Neuronal stem cell (in vitro differentiated cells): ENCODE measurements around the gene CCDC106.

ENCODE experiments used
- DNase-seq: peaks from one replicate; pipeline ENCODE4 v3.0.0-alpha.2; 2013; ENCODE audit warnings: low spot score
- H2AFZ ChIP-seq: one replicate; pipeline ENCODE4 v1.6.1; 2013; ENCODE audit warnings: mild to moderate bottlenecking, low read length, inconsistent platforms
- H2AK5ac ChIP-seq: 2 replicates; pipeline ENCODE4 v1.6.1; 2013; ENCODE audit warnings: low read depth, mild to moderate bottlenecking, inconsistent platforms, low read length, moderate library complexity, mixed read lengths
- H2BK120ac ChIP-seq: 2 replicates; pipeline ENCODE4 v1.6.1; 2013; ENCODE audit warnings: low read depth, mild to moderate bottlenecking, inconsistent platforms, low read length, moderate library complexity, mixed read lengths
- H2BK12ac ChIP-seq: one replicate; pipeline ENCODE4 v1.6.1; 2013; ENCODE audit warnings: low read length, inconsistent platforms
- H2BK15ac ChIP-seq: 2 replicates; pipeline ENCODE4 v1.6.1; 2013; ENCODE audit warnings: mild to moderate bottlenecking, low read length, inconsistent platforms, mixed read lengths
- H2BK5ac ChIP-seq: one replicate; pipeline ENCODE4 v1.6.1; 2013; ENCODE audit warnings: inconsistent platforms, mild to moderate bottlenecking, low read length, moderate library complexity
- H3K14ac ChIP-seq: one replicate; pipeline ENCODE4 v1.6.1; 2013; ENCODE audit warnings: low read length, inconsistent platforms
- H3K18ac ChIP-seq: 2 replicates; pipeline ENCODE4 v1.6.1; 2013; ENCODE audit warnings: low read length, inconsistent platforms
- H3K23ac ChIP-seq: 2 replicates; pipeline ENCODE4 v1.6.1; 2013; ENCODE audit warnings: low read depth, mild to moderate bottlenecking, mixed read lengths, low read length, inconsistent platforms; ENCODE audit not compliant: poor library complexity
- H3K27ac ChIP-seq: replicated peaks from 3 replicates; pipeline ENCODE4 v1.5.1; 2013; ENCODE audit warnings: low read length, inconsistent platforms
- H3K27me3 ChIP-seq, 3 experiments: 2 replicates each; pipeline ENCODE4 v1.6.1; 2013; ENCODE audit warnings: low read length in 3 of 3, mild to moderate bottlenecking in 2 of 3, inconsistent platforms in 1 of 3, low read depth in 1 of 3, mixed read lengths in 1 of 3, moderate library complexity in 1 of 3; ENCODE audit not compliant: control insufficient read depth in 3 of 3, insufficient read depth in 3 of 3
- H3K36me3 ChIP-seq, 2 donors: replicated peaks in 1 of 2; 2 replicates each; pipeline ENCODE4 v1.6.1; 2013; ENCODE audit warnings: low read length in 2 of 2; ENCODE audit not compliant: control insufficient read depth in 2 of 2, insufficient read depth in 2 of 2
- H3K4ac ChIP-seq: 2 replicates; pipeline ENCODE4 v1.6.1; 2013; ENCODE audit warnings: inconsistent platforms, mild to moderate bottlenecking, low read length, moderate library complexity
- H3K4me1 ChIP-seq, 2 donors: 1 replicate in 1 of 2; 2 replicates in 1 of 2; pipeline ENCODE4 v1.6.1; 2013; ENCODE audit warnings: low read length in 2 of 2, low read depth in 1 of 2; ENCODE audit not compliant: control insufficient read depth in 2 of 2, insufficient read depth in 1 of 2
- H3K4me2 ChIP-seq: one replicate; pipeline ENCODE4 v1.6.1; 2013; ENCODE audit warnings: mild to moderate bottlenecking, low read length, inconsistent platforms; ENCODE audit not compliant: insufficient read depth, poor library complexity, severe bottlenecking
- H3K4me3 ChIP-seq, 2 donors: 2 replicates each; pipeline ENCODE4 v1.5.1; 2013; ENCODE audit warnings: low read length in 2 of 2, mild to moderate bottlenecking in 2 of 2, inconsistent platforms in 1 of 2, moderate library complexity in 1 of 2
- H3K79me1 ChIP-seq: one replicate; pipeline ENCODE4 v1.6.1; 2013; ENCODE audit warnings: low read depth, mild to moderate bottlenecking, inconsistent platforms, low read length, moderate library complexity
- H3K9ac ChIP-seq: one replicate; pipeline ENCODE4 v1.6.1; 2013; ENCODE audit warnings: mild to moderate bottlenecking, low read depth, low read length, inconsistent platforms; ENCODE audit not compliant: poor library complexity
- H3K9me3 ChIP-seq, 2 donors: replicated peaks in 1 of 2; 2 replicates each; pipeline versions ENCODE3 to v1.6.1; 2013; ENCODE audit warnings: low read length in 2 of 2, mild to moderate bottlenecking in 2 of 2, inconsistent platforms in 1 of 2, low read depth in 1 of 2, mixed read lengths in 1 of 2, moderate library complexity in 1 of 2; ENCODE audit not compliant: control insufficient read depth in 2 of 2, insufficient read depth in 1 of 2
- H4K8ac ChIP-seq: one replicate; pipeline ENCODE4 v1.6.1; 2013; ENCODE audit warnings: low read depth, mild to moderate bottlenecking, inconsistent platforms, low read length, moderate library complexity
- H4K91ac ChIP-seq: one replicate; pipeline ENCODE4 v1.6.1; 2013; ENCODE audit warnings: low read length, low read depth, mild to moderate bottlenecking, inconsistent platforms; ENCODE audit not compliant: poor library complexity
- WGBS, 2 donors: extraction: QIAGEN DNeasy Blood & Tissue Kit; methylation state at CpG; one replicate each; pipeline ENCODE4 v1.1.7; 2013; ENCODE audit warnings: missing lambda C conversion rate in 2 of 2, mixed read lengths in 1 of 2; ENCODE audit not compliant: insufficient read length in 2 of 2, insufficient replicate concordance in 1 of 2; ENCODE audit errors: extremely low coverage in 2 of 2; 5-methylcytosine and 5-hydroxymethylcytosine counted together

Gene CCDC106

DNA sequence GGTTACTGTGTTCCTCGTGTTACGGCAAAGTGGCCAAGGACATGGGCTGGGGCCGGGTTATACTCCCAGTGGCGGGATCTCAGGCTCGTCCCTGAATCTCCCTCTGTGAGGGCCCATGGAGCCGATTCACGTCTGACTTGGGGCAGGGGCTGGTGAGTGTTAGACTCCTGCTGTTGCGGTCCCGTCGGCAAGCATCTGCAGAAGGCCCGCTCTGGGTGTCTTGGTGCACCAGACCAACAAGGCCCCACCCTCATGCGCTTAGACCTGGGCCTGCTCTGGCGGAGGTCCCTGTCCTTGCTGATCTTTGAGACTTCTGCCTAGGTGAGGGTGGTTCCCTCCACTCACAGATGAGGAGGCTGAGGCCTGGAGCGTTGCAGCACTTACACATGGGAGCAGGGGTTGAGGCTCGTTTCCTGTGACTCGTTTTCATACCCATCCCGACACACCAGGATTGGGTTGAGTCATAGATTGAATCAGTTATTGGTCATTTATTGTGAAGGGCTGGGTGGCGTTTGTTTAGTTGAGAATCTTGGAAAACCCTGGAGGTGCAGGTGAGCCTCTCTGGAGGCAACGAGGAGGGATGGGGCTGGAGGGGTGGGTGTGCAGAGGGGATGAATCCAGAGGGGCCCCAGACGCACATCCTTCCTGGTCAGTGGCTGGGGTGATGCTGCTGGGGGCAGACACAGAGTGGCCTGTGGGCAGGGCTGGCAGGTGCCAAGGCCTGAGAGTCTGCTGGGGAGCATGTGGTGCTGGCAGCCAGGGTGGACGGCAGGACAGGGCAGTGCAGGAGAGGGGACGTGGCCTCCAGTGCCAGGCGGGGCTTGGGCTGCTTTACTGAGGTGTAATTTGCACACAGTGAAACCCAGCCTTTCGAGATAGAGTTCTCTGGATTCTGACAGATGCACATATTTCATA, 31.6 kb downstream of the CCDC106 start:
- Histone ChIP-seq H2BK120ac (no peak overlapping the region), H2BK12ac (no peak overlapping the region), H2BK15ac (no peak overlapping the region), H3K27ac (no peak overlapping the region), H2AK5ac (no peak overlapping the region), H3K4ac (no peak overlapping the region), H3K14ac (peak overlapping the region; percentile 58), H3K79me1 (peaks cover 20% of the 10 kb centered on the region), H3K18ac (no peak overlapping the region), H4K91ac (no peak overlapping the region), H3K36me3 (peaks cover 33 to 72% of the 10 kb centered on the region in 2 donors), H4K8ac (peak overlapping the region; percentile 31), H3K4me2 (no peak overlapping the region), H2BK5ac (no peak overlapping the region), H2AFZ (no peak overlapping the region), H3K4me3 (no peak overlapping the region), H3K9me3 (no peaks in the 10 kb centered on the region), H3K9ac (peak overlapping the region; percentile 3), H3K4me1 (peaks cover 3 to 12% of the 10 kb centered on the region in 2 donors), H3K27me3 (no peaks in the 10 kb centered on the region), H3K23ac (peak overlapping the region; percentile 50)
- no CpG with 5 or more reads among the region's 24 CpGs for WGBS, 2 donors
- no peak for DNase-seq

DNA sequence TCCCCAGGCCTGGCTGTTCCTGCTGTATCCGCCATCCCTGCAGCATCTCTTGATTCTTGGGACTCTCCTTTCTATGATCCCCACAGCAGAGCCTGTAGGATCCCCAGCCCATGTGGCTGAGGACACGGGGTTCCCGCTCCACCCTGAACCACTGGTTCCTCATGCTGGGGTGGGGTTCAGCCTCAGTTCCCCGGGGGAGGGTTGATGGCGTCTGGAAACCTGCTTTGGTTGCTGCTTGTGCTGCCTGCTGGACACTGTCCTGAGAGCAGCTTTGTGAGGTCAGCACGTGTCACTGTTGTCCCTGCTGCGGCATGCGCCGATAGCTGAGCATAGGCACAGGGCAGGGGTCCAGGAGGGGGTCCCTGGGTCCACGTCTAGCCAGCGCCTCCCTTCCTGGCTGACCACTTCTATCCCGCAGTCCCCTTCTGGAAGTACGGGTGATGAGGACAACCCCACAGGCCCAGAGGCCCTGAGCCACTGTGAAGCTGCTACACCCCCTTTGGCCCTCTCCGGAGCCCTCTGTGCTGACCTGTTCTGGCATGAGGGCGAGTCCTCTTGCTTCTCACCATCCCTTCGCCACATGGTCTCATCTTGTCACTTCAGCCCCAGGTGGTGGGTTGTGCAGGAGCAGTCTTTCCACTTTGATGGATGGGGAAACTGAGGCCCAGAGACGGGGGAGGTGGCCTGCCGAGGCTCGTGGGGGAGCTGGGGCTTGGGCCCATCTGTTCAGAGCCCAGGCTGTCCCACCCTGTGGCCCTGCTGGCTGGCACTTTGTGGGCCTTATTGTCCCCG, 32.5 kb downstream of the CCDC106 start:
- no peak for DNase-seq
- H3K14ac ChIP-seq = no peak overlapping the region
- H3K9ac ChIP-seq = no peak overlapping the region
- no peak overlapping the region for H2BK5ac ChIP-seq
- H3K4me2 ChIP-seq = peak overlapping the region; percentile 3
- no peak overlapping the region for H2AK5ac ChIP-seq
- no peak overlapping the region for H3K27ac ChIP-seq
- H4K91ac ChIP-seq = no peak overlapping the region
- no peak overlapping the region for H2BK12ac ChIP-seq
- H3K9me3 ChIP-seq = peaks cover 0 to 2% of the 10 kb centered on the region in 2 donors
- H3K36me3 ChIP-seq = peaks cover 40 to 81% of the 10 kb centered on the region in 2 donors
- H3K27me3 ChIP-seq = no peaks in the 10 kb centered on the region
- H3K23ac ChIP-seq = no peak overlapping the region
- peaks cover 3 to 9% of the 10 kb centered on the region in 2 donors for H3K4me1 ChIP-seq
- H3K4me3 ChIP-seq = peak overlapping the region in 1 of 2 donors; percentile 21
- WGBS, 2 donors = no CpG with 5 or more reads among the region's 20 CpGs
- no peak overlapping the region for H2BK15ac ChIP-seq
- H3K18ac ChIP-seq = no peak overlapping the region
- peaks cover 26% of the 10 kb centered on the region for H3K79me1 ChIP-seq
- H2AFZ ChIP-seq = no peak overlapping the region
- no peak overlapping the region for H2BK120ac ChIP-seq
- no peak overlapping the region for H4K8ac ChIP-seq
- no peak overlapping the region for H3K4ac ChIP-seq

DNA sequence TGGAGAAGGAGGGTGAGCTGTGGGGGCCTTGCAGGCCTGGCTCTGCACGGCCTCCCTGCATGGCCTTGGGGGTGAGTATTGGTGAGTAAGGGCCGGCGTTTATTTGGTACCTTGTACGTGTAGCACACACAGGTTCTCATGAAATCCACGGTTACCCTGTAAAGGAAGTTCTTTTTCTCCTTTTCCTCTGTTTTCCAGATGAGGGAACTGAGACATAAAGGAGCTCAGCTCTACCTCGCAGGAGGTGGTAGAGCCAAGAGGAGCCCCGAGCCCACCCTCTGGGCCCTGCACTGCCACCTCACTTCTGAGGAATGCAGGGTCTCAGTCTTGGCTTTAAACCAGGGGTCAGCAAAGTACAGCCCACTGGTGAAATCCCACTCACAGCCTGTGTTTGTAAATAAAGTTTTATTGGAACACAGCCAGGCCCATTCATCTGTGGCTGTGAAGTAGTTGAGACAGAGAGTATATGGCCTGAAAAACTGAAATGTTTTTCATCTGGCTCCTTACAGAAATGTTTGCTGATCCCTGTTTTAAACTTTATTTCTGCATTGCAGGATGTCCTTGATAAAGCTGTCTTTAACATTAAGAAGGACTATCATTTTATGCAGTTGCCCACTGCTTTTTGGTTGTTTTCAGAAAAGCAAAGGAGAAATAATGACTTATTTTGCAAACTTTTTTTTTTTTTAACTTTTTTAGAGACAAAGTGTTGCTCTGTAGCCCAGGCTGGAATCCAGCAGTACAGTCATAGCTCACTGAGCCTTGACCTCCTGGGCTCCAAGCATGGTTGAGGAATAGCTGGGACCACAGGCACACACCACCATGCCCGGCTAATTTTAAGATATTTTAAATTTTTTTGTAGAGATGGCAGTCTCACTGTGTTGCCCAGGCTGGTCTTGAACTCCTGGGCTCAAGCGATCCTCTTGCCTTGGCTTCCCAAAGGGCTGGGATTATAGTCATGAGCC, 33.4 kb downstream of the CCDC106 start:
- H3K14ac ChIP-seq = no peak overlapping the region
- H3K4me2 ChIP-seq = no peak overlapping the region
- peaks cover 32% of the 10 kb centered on the region for H3K79me1 ChIP-seq
- no peak overlapping the region for H3K18ac ChIP-seq
- no peak overlapping the region for H4K8ac ChIP-seq
- H3K9ac ChIP-seq = no peak overlapping the region
- no peak overlapping the region for H2BK120ac ChIP-seq
- H2AFZ ChIP-seq = no peak overlapping the region
- H3K4me1 ChIP-seq = peaks cover 0 to 4% of the 10 kb centered on the region in 2 donors
- H2BK12ac ChIP-seq = no peak overlapping the region
- no peak overlapping the region for H3K23ac ChIP-seq
- no CpG with 5 or more reads among the region's 9 CpGs for WGBS, 2 donors
- no peaks in the 10 kb centered on the region for H3K27me3 ChIP-seq
- H3K4me3 ChIP-seq = no peak overlapping the region
- H2AK5ac ChIP-seq = no peak overlapping the region
- no peak overlapping the region for H2BK5ac ChIP-seq
- H3K9me3 ChIP-seq = peaks cover 0 to 2% of the 10 kb centered on the region in 2 donors
- H3K4ac ChIP-seq = no peak overlapping the region
- H3K36me3 ChIP-seq = peaks cover 45 to 90% of the 10 kb centered on the region in 2 donors
- H4K91ac ChIP-seq = no peak overlapping the region
- H2BK15ac ChIP-seq = no peak overlapping the region
- no peak for DNase-seq
- H3K27ac ChIP-seq = no peak overlapping the region
